GM21367 (cell line): ENCODE data around the gene FNDC3B.

Source experiments
- ATAC-seq: cut with Tn5 transposase; IDR thresholded peaks from one replicate; pipeline ENCODE4 v1.9.1; 2021; ENCODE audit not compliant: unreplicated experiment

FNDC3B gene

DNA sequence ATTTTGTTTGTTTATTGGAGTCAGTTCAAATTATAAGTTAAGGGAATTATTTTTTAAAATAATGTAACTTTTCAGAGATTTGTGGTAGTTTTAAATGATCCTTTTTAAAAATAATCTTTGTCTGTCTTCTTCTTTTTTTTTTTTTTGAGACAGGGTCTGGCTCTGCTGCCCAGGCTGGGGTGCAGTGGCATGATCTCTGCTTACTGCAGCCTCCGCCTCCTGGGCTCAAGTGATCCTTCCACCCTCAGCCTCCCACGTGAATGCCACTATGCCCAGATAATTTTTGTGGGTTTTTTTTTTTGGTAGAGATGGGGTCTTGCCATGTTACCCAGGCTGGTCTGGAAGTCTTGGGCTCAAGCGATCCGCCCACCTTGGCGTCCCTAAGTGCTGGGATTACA lies 12.6 kb downstream of the FNDC3B start:
- no peak for ATAC-seq

GRCh38 chr3:172052405-172052804 lies 13.0 kb downstream of the FNDC3B start:
- no peak for ATAC-seq

GRCh38 chr3:172054115-172054764 lies 14.9 kb downstream of the FNDC3B start:
- no peak for ATAC-seq

GRCh38 chr3:172056416-172056815 lies 17.0 kb downstream of the FNDC3B start:
- ATAC-seq = no peak

- no peak for ATAC-seq
Observed at GRCh38 chr3:172057059-172057458, 17.7 kb downstream of the FNDC3B start.

DNA sequence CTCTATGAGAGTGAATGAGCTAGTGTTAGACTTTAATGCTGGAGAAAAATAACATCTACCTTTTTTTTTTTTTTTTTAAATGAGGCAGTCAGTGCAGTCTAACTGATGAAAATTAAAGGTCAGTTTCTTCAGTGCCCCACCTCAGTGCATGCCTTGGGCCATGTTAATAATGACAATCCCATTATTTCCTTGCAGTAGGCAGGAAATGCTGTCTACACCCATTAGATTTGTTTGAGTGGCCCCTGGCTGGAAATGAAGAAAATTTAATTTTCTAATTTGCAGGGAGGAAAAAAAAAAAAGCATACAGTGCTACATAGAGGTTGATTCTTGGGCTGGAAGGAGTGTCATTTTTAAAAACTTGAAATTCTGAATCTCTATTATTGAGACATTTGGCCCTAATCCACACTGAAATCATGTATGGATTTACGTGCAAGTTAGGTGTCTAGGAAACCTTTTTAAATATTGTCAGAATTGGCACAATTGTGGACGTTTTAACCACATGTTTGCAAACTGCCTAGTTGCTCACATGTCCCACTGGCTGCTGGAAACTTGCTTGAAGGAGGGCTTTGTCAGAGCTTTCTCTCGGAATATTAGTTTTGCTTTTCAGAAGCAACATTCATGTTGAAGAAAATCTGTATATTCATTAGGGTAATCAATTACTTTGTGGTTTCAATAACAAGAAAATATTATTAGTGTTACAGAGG lies 18.4 kb downstream of the FNDC3B start:
- no peak for ATAC-seq

DNA sequence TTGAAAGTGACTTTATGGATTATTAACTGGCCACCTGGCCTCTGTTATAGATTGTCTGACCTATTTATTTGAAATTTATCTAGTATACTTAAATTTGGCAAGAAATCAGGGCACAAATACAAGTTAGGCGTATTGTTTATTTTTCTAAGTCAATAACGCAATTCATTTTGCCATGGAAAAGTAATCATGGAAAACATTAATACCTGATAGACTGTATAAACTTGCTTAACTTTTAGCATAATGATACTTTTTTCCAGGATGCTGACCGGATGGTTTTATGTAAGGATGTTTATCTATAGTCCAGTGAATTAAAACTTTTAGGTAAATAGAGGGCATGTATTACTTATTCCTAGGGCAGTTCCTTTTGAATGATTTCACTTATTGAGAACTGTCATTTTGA lies 20.2 kb downstream of the FNDC3B start:
- no peak for ATAC-seq

GRCh38 chr3:172060234-172060633 lies 20.9 kb downstream of the FNDC3B start:
- no peak for ATAC-seq

DNA sequence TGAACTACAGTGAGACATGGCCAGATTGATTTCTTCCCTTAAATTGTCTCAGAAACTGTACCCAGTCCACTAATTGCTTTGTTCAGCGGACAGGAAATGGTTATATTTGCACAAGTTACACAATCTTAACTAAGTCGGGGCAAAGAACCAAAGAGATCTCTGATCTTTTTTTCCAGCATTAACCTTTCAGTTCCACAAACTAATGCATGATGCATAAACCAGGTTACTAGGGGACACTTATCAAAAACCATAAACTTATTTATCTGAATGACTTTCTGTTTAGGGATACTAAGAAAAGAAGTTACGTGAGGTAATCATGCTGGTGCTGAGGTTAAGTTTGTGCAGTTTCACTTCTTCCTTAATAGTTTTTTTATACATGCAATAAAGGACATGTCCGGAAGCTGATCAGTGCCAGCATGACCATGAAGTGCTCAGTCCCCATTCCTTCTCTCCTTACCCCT lies 22.4 kb downstream of the FNDC3B start:
- peak; percentile 84 for ATAC-seq

DNA sequence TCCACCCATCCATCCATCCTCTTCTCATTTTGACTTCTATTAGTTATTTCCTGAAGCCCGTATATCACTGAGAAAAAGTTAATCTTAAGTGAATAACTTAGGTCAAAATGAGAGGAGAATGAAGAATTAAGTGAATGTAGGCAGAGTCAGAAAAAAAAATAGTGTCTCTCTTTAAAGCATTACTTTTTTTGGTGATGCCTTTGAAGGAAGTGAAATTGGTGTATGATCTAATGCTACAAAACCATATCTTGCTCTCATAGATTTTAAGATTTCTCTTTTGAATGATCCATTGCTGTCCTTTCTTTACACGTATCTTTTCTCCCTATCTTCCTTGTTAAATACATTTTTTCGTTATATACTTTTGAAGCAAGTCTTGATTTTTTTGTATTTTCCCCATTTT lies 23.4 kb downstream of the FNDC3B start:
- no peak for ATAC-seq

- no peak for ATAC-seq
Observed at GRCh38 chr3:172063456-172064432, 24.4 kb downstream of the FNDC3B start.

DNA sequence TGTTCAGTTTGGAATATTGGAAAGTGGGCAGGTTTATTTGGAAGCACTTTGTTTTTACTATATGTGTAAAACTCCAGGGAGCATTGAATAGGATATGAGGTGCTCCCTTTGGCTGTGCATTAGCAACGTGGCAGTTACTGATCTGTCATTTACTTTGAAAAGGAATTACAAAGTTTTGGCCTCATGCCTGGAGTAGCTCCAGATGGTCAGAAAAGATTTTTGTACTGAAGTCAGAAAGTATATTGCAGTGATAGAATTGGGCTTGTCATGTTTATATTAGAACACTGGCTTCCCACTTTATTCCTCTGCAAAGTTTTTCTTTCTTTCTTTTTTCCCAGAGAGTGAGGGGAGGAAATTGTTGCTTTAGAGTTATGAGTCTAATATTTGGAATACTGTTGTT lies 26.1 kb downstream of the FNDC3B start:
- ATAC-seq = no peak

GRCh38 chr3:172065967-172066762 lies 26.8 kb downstream of the FNDC3B start:
- no peak for ATAC-seq

- ATAC-seq = no peak
Observed at GRCh38 chr3:172066880-172067796, 27.8 kb downstream of the FNDC3B start.

DNA sequence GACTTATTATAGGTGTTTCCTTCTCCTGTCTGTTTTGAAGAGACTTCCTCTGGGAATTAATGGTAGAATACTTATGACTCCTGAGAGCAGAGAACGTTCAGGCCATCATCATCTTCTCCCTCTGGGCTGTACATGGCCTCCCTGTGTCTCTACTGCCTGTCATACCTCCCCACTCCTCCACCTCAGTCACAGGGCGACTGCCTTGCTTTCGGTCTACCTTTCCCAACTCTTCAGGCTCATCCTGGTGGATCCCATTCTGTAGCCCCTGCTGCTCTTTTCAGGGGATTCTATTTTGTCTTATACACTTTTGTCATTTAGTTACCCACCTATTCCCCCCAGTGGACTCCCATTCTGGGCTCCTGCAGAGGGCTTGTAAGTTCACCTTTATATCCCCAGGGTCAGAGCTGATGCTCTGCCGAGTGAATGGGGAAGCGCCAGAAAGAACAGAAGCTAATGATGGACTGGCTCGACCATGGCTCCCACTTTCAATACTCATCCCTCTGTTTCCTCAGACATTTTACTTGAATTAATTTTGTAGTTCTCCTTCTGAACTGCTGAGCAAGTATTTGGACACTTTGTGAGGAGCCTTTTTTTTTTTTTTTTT lies 28.6 kb downstream of the FNDC3B start:
- no peak for ATAC-seq

DNA sequence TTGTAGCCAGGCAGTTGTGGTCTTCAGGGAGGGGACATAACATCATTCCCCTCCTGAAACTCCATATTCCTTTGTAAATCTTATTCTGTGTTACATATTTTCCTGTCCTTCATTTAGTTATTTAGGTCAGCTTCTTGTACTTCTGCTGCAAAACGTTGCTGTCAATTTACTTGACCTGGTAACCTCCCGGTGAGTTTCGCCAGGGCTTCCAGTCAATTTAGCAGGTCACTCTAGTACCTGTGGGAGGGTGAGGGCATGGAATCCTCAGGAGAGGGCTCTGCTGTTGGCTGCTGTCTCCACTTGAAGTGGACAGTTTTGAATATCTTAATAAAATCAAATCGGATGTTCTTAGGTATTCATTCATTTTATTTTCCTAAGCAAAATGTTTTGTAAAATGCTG lies 29.6 kb downstream of the FNDC3B start:
- ATAC-seq = no peak

- no peak for ATAC-seq
Observed at GRCh38 chr3:172069478-172069877, 30.1 kb downstream of the FNDC3B start.

GRCh38 chr3:172070269-172070668 lies 30.9 kb downstream of the FNDC3B start:
- ATAC-seq = no peak

- no peak for ATAC-seq
Observed at GRCh38 chr3:172070802-172071201, 31.4 kb downstream of the FNDC3B start.
